Stimulated activated naive CD8-positive, alpha-beta T cell treated with anti-CD3 and anti-CD28 coated beads, Interleukin-15, Interleukin-2, amounts not matched to agents 100 ng/mL and 50 ng/mL, for 24 hours (primary cell): ENCODE results near the gene ATP10A.
"Not testable (repeated sequence)": the region's sequence is repeated elsewhere in the genome, so short reads cannot be mapped to it uniquely, and the experiment has no call there.

Source experiments
- H3K27ac Mint-ChIP-seq: one replicate; pipeline ENCODE4 v1.8.0; 2021; ENCODE audit warnings: mild to moderate bottlenecking, mixed read lengths
- H3K27me3 Mint-ChIP-seq: one replicate; pipeline ENCODE4 v1.8.0; 2021; ENCODE audit warnings: mixed read lengths
- H3K36me3 Mint-ChIP-seq: one replicate; pipeline ENCODE4 v1.8.0; 2021; ENCODE audit warnings: low read depth, mixed read lengths
- H3K4me1 Mint-ChIP-seq: one replicate; pipeline ENCODE4 v1.8.0; 2021; ENCODE audit warnings: low read depth, mixed read lengths
- H3K4me3 Mint-ChIP-seq: one replicate; pipeline ENCODE4 v1.8.0; 2021; ENCODE audit warnings: mild to moderate bottlenecking, mixed read lengths
- H3K9me3 Mint-ChIP-seq: one replicate; pipeline ENCODE4 v1.8.0; 2021; ENCODE audit warnings: mixed read lengths

The ATP10A gene

DNA sequence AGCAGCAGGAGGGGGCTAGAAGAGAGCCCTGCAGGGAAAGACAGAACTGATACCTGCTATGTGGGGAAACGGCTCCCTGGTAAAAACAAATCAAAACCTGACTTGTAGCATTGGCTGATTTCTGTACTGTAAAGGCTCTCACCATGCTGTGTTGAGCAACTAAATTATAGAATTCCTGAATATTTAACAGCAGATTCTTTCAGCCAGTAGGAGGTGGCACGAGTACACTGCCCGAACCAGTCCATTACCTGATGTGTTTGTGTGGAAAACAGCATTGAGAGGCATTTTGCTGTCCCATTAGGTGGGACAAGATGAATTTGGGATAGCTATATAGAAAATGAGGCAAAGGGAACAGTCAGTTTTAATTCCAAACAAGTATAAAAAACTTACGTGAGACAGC lies 201.2 kb downstream of the ATP10A start:
- peaks cover 8% of the 10 kb centered on the region for H3K27me3 Mint-ChIP-seq
- H3K36me3 Mint-ChIP-seq: no peaks in the 10 kb centered on the region

DNA sequence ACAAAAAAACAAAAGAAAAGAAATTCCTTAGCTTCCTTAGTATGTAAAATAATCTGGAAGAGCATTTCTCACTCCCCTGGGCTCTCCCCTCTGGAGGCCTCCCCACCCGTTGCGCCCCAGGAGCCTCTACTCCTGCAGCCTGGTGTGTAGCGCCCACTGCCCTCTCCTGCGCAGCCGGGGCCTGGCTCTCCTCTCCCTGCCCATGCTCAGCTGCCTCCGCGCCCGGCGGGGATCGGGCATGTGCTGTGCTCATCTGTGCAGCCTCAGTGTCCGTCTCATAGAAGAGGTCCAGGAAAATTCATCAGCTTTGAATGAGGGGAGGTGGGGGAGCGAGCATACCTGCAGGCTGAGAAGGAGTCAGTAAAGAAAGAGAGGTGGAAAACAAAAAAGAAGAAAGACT lies 203.9 kb downstream of the ATP10A start:
- H3K27me3 Mint-ChIP-seq: peaks cover 5% of the 10 kb centered on the region
- H3K36me3 Mint-ChIP-seq: no peaks in the 10 kb centered on the region
- H3K9me3 Mint-ChIP-seq: no peaks in the 10 kb centered on the region
- H3K4me3 Mint-ChIP-seq: no peak overlapping the region
- no peaks in the 10 kb centered on the region for H3K4me1 Mint-ChIP-seq
- H3K27ac Mint-ChIP-seq: no peak overlapping the region

More for the DNA sequence above, 201.2 kb downstream of the ATP10A start:
- Mint-ChIP-seq H3K4me1 (no peaks in the 10 kb centered on the region), H3K4me3 (no peak overlapping the region), H3K9me3 (no peaks in the 10 kb centered on the region), H3K27ac (no peak overlapping the region)

DNA sequence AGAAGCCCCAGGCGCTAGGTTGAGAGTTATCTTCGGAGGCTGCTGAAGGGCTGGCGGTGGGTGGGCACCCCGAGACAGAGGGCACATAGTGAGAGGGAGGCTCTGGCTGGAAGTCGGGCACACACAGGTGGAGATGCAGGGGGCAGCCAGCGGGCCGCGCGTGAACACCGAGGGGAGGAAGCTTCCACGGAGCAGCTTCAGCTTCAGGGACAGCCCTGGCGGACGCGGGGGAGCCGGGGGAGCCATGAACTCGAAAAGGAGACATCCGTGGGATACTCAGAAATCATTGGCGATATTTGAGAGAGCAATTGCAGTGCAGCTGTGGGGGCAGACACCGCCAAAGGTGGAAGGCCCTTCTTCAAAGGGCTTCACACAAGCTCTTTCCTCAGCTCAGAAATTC lies 204.6 kb downstream of the ATP10A start:
- no peaks in the 10 kb centered on the region for H3K36me3 Mint-ChIP-seq
- H3K27ac Mint-ChIP-seq: no peak overlapping the region
- no peaks in the 10 kb centered on the region for H3K9me3 Mint-ChIP-seq
- H3K4me3 Mint-ChIP-seq: no peak overlapping the region
- peaks cover 4% of the 10 kb centered on the region for H3K27me3 Mint-ChIP-seq
- H3K4me1 Mint-ChIP-seq: no peaks in the 10 kb centered on the region

DNA sequence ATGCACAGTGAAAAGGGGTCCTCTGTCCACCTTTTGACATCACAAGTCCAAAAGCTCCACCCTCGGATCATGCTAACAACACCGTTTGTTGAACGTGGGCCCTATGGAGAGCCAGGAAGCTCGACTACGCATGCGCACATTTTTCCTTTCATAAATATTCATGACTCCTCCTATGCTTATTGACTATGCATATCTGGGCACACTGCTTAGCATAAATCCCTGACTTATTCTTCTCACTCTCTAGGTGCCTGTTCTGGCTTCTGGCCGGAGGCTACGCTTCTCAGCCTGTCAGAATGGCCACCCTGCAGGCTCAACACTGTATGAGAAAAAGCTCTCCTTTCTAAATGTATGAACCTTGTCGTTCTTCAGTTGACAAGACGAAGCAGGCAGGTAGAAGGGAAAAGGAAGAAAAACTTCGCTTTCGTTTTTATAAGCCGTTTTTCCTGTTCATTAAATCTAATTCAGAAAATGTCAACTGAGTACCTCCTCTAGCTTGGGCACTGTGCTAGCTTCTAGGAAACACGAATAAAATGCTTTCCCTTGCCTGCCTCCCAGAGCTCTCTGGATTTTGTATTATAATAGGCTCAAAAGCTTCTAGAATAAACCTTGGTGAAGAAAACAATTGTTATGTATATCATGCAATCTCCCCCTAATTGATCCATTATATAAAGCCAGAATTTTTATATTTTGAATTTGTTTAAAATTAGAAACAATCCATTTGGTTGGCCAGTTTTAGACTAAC lies 207.7 kb downstream of the ATP10A start:
- H3K27ac Mint-ChIP-seq: no peak overlapping the region
- no peaks in the 10 kb centered on the region for H3K4me1 Mint-ChIP-seq
- H3K36me3 Mint-ChIP-seq: no peaks in the 10 kb centered on the region
- no peaks in the 10 kb centered on the region for H3K9me3 Mint-ChIP-seq
- H3K4me3 Mint-ChIP-seq: no peak overlapping the region
- H3K27me3 Mint-ChIP-seq: peaks cover 4% of the 10 kb centered on the region

DNA sequence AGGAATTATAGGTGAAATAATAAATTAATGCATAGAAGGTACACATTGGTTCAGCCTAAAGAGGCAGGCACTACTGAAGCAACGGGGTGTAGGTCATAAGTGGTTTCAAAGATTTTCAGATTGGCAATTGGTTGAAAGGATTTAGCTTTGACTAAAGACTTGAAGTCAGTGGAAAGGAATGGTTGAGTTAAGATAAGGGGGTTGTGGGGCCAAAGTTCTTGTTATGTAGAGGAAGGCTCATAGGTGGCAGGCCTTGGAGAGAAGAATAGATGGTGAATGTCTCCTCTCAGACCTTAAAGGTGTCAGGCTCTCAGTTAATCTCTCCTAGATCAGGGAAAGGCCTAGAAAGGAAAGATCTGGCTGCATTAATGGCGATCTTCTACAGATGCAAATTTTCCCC lies 209.8 kb downstream of the ATP10A start:
- H3K4me3 Mint-ChIP-seq: no peak overlapping the region
- H3K27ac Mint-ChIP-seq: no peak overlapping the region
- H3K27me3 Mint-ChIP-seq: peaks cover 9% of the 10 kb centered on the region
- no peaks in the 10 kb centered on the region for H3K36me3 Mint-ChIP-seq
- H3K4me1 Mint-ChIP-seq: no peaks in the 10 kb centered on the region
- H3K9me3 Mint-ChIP-seq: no peaks in the 10 kb centered on the region

DNA sequence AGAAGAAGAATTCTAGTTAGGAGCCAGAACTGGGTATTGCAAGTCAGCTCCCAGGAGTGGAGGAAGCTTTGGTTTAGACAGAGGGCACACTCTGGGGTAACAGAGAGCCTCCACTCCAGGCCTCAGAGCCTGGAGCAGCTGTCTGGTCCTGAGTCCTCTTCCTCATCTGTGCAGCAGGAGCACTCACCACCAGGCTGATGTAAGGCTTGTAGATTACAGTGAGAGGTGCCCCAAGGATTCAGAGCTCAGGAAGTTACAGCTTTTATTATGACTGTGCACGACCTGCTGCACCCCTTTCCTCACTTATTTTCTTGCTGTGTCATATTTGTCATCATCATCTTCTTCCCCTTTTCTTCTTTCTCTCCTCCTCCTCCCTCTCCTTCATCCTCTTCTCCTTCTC lies 210.4 kb downstream of the ATP10A start:
- H3K27ac Mint-ChIP-seq: no peak overlapping the region
- no peaks in the 10 kb centered on the region for H3K9me3 Mint-ChIP-seq
- H3K4me3 Mint-ChIP-seq: no peak overlapping the region
- H3K4me1 Mint-ChIP-seq: no peaks in the 10 kb centered on the region
- no peaks in the 10 kb centered on the region for H3K36me3 Mint-ChIP-seq
- H3K27me3 Mint-ChIP-seq: peaks cover 9% of the 10 kb centered on the region

DNA sequence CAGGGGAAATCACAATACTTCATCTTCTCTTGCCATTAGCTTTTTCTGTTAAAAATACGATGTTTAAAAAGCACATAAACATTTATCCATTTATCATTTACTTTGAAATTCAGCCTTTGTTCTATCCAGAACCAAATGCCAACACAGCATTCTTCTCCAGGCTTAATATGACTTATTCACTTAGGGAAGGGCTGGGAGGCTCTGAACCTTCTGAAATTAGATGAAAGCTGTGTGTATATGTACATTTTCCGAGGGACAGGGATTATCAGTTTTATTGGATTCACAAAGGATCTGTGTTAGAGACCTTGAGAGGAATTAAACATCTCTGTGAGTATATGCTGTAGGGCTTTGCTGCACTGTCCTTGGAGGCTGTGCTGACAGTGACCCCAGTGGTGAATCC lies 213.7 kb downstream of the ATP10A start:
- H3K4me1 Mint-ChIP-seq: no peaks in the 10 kb centered on the region
- no peaks in the 10 kb centered on the region for H3K9me3 Mint-ChIP-seq
- H3K27me3 Mint-ChIP-seq: peaks cover 5% of the 10 kb centered on the region
- no peak overlapping the region for H3K27ac Mint-ChIP-seq
- no peaks in the 10 kb centered on the region for H3K36me3 Mint-ChIP-seq
- H3K4me3 Mint-ChIP-seq: no peak overlapping the region

DNA sequence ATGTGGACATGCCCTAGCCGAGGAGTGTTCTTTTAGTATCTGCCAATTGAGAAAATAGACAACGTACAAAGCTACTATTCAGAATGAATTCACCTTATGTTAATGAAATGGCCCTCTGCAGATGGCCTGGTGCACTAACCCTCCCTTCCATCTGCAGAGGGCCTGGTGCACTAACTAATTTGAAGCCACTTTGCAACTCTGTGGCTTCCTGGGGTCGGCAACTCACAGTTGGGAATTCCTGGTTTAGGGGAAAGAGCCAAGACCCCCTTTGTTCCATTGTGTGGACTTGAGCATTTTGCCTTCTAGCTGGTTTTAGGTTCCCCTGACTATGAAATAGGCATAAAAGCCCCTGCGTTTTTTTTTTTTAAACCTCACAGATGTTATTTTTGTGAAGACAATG lies 220.0 kb downstream of the ATP10A start:
- H3K9me3 Mint-ChIP-seq: no peaks in the 10 kb centered on the region
- peaks cover 7% of the 10 kb centered on the region for H3K27me3 Mint-ChIP-seq
- no peak overlapping the region for H3K27ac Mint-ChIP-seq
- H3K4me3 Mint-ChIP-seq: no peak overlapping the region
- no peaks in the 10 kb centered on the region for H3K4me1 Mint-ChIP-seq
- H3K36me3 Mint-ChIP-seq: no peaks in the 10 kb centered on the region

DNA sequence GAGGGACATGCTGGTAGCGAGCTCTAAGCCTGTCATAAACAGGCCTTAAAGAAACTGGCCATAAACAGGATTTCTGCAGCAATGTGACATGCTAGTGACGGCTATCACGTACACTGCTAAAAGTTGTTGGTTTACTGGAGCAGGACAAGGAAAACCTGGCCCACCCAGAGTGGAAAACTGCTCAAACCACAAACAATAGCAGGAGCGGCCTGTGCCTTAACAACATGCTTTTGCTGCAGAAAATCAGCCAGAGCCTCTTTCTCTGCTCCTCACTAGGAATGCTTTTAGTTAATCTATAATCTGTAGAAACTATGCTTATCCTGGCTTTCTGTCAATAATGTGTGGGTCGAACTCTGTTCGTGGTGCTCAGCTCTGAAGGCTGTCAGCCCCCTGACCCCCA lies 221.4 kb downstream of the ATP10A start:
- peaks cover 7% of the 10 kb centered on the region for H3K27me3 Mint-ChIP-seq
- no peaks in the 10 kb centered on the region for H3K4me1 Mint-ChIP-seq
- H3K36me3 Mint-ChIP-seq: no peaks in the 10 kb centered on the region
- no peak overlapping the region for H3K27ac Mint-ChIP-seq
- H3K4me3 Mint-ChIP-seq: no peak overlapping the region
- no peaks in the 10 kb centered on the region for H3K9me3 Mint-ChIP-seq

DNA sequence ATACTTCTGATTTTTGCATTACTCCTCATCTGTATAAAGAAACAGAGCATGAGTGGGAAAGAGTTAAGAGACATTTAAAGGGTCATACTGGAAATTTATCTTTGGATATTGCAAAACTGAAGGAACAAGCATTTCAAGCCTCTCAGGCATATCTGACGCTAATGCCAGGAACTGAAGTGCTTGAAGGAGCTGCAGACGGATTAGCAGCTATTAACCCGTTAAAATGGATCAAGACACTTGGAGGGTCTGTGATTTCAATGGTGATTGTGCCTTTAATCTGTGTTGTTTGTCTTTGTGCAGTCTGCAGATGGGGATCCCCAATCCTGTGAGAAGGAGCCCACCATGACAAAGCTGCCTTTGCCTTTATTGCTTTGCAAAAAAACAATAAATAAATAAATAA lies 221.8 kb downstream of the ATP10A start:
- peaks cover 7% of the 10 kb centered on the region for H3K27me3 Mint-ChIP-seq
- H3K36me3 Mint-ChIP-seq: no peaks in the 10 kb centered on the region
- no peak overlapping the region for H3K4me3 Mint-ChIP-seq
- H3K4me1 Mint-ChIP-seq: no peaks in the 10 kb centered on the region
- H3K27ac Mint-ChIP-seq: no peak overlapping the region
- no peaks in the 10 kb centered on the region for H3K9me3 Mint-ChIP-seq

DNA sequence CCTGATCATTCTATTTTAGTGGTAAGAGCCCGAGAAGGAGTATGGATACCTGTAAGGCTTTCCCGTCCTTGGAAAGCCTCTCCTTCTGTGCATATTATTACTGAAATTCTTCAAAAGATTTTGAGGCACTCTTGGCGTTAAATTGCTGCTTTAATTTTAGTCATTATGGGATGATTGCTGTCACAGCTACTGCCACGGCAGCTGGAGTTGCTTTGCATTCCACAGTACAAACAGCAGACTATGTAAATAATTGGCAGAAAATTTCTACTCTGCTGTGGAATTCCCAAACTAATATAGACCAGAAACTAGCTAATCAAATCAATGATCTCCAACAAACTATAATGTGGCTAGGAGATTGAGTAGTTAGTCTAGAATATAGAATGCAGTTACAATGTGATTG lies 222.2 kb downstream of the ATP10A start:
- not testable (repeated sequence) for H3K27ac Mint-ChIP-seq, H3K9me3 Mint-ChIP-seq, H3K36me3 Mint-ChIP-seq, H3K4me1 Mint-ChIP-seq, H3K27me3 Mint-ChIP-seq, H3K4me3 Mint-ChIP-seq

DNA sequence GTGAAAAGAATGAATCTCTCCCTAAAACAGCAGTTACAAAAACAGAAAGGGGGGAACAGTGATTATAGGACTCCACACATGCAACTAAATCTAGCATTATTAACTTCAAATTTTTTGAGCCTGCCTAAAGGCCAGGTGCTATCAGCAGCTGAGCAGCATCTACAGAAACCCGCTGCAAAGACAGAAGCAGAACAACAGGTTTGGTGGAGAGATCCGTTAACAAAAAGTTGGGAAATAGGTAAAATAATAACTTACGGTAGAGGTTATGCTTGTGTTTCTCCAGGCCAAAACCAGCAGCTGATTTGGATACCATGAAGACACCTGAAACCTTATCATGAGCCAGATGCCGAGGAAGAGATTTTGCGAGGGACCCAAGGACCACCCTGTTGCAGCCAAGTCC lies 222.7 kb downstream of the ATP10A start:
- peaks cover 7% of the 10 kb centered on the region for H3K27me3 Mint-ChIP-seq
- no peak overlapping the region for H3K4me3 Mint-ChIP-seq
- H3K27ac Mint-ChIP-seq: no peak overlapping the region
- no peaks in the 10 kb centered on the region for H3K36me3 Mint-ChIP-seq
- no peaks in the 10 kb centered on the region for H3K4me1 Mint-ChIP-seq
- H3K9me3 Mint-ChIP-seq: no peaks in the 10 kb centered on the region

DNA sequence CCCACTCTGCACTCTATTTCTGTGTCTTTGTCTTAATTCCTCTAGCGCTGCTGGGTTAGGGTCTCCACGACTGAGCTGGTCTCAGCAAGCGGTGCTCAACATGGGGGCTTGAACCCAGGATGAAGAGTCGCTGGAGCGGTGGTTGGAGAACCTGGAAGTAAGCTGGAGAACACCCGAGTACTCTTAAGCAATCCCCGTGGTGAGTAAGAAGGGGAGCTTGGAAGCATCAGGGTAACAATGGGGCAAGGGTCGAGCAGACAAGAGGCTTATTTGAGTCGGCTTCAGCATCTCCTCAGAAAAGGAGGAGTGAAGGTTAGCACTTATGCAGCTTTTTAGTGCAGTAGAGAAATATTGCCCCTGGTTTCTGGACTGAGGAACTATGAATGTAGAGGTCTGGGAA lies 226.6 kb downstream of the ATP10A start:
- not testable (repeated sequence) for H3K27me3 Mint-ChIP-seq, H3K36me3 Mint-ChIP-seq, H3K9me3 Mint-ChIP-seq, H3K27ac Mint-ChIP-seq, H3K4me1 Mint-ChIP-seq, H3K4me3 Mint-ChIP-seq

DNA sequence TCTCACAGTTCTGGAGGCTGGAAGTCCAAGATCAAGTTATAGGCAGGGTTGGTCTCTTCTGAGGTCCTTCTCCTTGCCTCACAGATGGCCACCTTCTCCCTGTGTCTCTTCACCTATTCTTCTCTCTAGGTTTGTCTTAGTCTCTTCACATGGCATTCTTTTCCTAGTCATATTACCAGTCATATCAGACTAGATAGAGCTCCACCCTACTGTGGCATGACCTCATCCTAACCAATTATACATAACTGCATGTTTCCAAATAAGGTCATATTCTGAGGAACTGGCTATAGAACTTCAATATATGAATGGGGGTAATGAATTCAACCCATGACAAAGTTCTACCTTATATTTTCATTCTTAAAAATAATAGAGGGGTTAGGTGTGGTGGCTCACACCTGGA lies 227.9 kb downstream of the ATP10A start:
- H3K4me3 Mint-ChIP-seq: no peak overlapping the region
- H3K36me3 Mint-ChIP-seq: no peaks in the 10 kb centered on the region
- no peaks in the 10 kb centered on the region for H3K27me3 Mint-ChIP-seq
- H3K27ac Mint-ChIP-seq: no peak overlapping the region
- no peaks in the 10 kb centered on the region for H3K4me1 Mint-ChIP-seq
- H3K9me3 Mint-ChIP-seq: no peaks in the 10 kb centered on the region

DNA sequence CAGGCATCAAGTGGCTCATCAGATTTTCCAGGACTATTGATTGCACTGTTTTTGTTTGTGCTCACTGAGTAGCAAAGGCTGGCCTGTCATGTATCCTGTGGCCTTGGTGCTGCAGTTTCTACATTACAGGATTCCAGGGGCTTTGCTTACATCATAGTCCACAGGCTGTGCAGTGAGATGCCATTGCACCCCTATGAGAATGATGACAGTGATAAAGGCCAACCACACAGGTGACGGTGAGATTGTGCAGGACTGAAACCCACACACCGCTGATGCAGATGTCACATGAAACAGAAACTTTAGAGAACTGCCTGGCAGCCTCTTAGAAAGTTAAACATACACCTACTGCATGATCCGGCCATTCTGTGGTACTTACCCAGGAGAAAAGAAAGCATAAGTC lies 229.3 kb downstream of the ATP10A start:
- Mint-ChIP-seq H3K27ac (no peak overlapping the region), H3K9me3 (no peaks in the 10 kb centered on the region), H3K36me3 (no peaks in the 10 kb centered on the region)

DNA sequence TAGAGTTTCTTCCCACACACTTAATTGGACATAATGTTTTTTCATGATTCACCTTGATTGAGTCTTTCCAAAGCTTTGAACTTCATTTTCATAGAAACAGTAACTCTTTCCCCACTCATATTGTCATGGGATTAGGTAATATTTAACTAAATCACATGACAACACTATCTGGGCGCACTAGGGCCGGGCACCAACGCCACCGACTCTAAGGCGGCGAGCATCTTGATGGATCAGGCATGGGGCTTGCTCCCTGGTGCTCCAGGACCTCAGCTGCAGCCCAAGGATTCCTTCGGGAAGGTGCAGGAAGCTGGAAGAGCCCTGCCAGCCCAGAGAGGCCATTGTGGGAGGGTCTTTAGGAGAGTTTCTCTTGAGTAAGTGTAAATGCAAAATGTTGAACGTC lies 231.2 kb downstream of the ATP10A start:
- Mint-ChIP-seq H3K27me3 (no peaks in the 10 kb centered on the region), H3K36me3 (no peaks in the 10 kb centered on the region), H3K4me3 (no peak overlapping the region), H3K27ac (no peak overlapping the region), H3K9me3 (no peaks in the 10 kb centered on the region), H3K4me1 (no peaks in the 10 kb centered on the region)

More for the DNA sequence above, 229.3 kb downstream of the ATP10A start:
- no peaks in the 10 kb centered on the region for H3K27me3 Mint-ChIP-seq
- no peak overlapping the region for H3K4me3 Mint-ChIP-seq
- H3K4me1 Mint-ChIP-seq: no peaks in the 10 kb centered on the region
